ENCODE measurements around the gene ESYT2.

Gene ESYT2

GRCh38 chr7:158727690-158728089 lies 101.6 kb downstream of the ESYT2 start:
- Mint-ChIP-seq H3K9me3 (no peaks in the 10 kb centered on the region), H3K36me3 (ENCODE audit: low read depth) (no peaks in the 10 kb centered on the region), H3K27me3 (no peaks in the 10 kb centered on the region), H3K4me1 (ENCODE audit: low read depth) (peaks cover 10% of the 10 kb centered on the region), H3K27ac (no peak overlapping the region), H3K4me3 (no peak overlapping the region)
- intact Hi-C loops (cut with micrococcal nuclease), result no loop called here

- H3K36me3 Mint-ChIP-seq (ENCODE audit: low read depth), result no peaks in the 10 kb centered on the region
- intact Hi-C loops (cut with micrococcal nuclease), result no loop called here
- no peaks in the 10 kb centered on the region for H3K27me3 Mint-ChIP-seq
- H3K9me3 Mint-ChIP-seq, result no peaks in the 10 kb centered on the region
- peaks cover 10% of the 10 kb centered on the region for H3K4me1 Mint-ChIP-seq (ENCODE audit: low read depth)
- H3K27ac Mint-ChIP-seq, result no peak overlapping the region
- no peak overlapping the region for H3K4me3 Mint-ChIP-seq
Measured at GRCh38 chr7:158726277-158726807, 103.0 kb downstream of the ESYT2 start.

GRCh38 chr7:158725506-158725800 lies 103.9 kb downstream of the ESYT2 start:
- H3K27ac Mint-ChIP-seq, result no peak overlapping the region
- H3K36me3 Mint-ChIP-seq (ENCODE audit: low read depth), result no peaks in the 10 kb centered on the region
- H3K9me3 Mint-ChIP-seq, result no peaks in the 10 kb centered on the region
- no peaks in the 10 kb centered on the region for H3K27me3 Mint-ChIP-seq
- H3K4me1 Mint-ChIP-seq (ENCODE audit: low read depth), result peaks cover 5% of the 10 kb centered on the region
- intact Hi-C loops (cut with micrococcal nuclease), result no loop called here
- no peak overlapping the region for H3K4me3 Mint-ChIP-seq

GRCh38 chr7:158724658-158725505 lies 104.4 kb downstream of the ESYT2 start:
- H3K9me3 Mint-ChIP-seq, result no peaks in the 10 kb centered on the region
- no peaks in the 10 kb centered on the region for H3K27me3 Mint-ChIP-seq
- intact Hi-C loops (cut with micrococcal nuclease), result no loop called here
- no peak overlapping the region for H3K27ac Mint-ChIP-seq
- H3K4me1 Mint-ChIP-seq (ENCODE audit: low read depth), result peaks cover 1% of the 10 kb centered on the region
- H3K36me3 Mint-ChIP-seq (ENCODE audit: low read depth), result no peaks in the 10 kb centered on the region
- H3K4me3 Mint-ChIP-seq, result no peak overlapping the region

- H3K4me3 Mint-ChIP-seq, result no peak overlapping the region
- no peak overlapping the region for H3K27ac Mint-ChIP-seq
- H3K36me3 Mint-ChIP-seq (ENCODE audit: low read depth), result no peaks in the 10 kb centered on the region
- H3K9me3 Mint-ChIP-seq, result no peaks in the 10 kb centered on the region
- H3K4me1 Mint-ChIP-seq (ENCODE audit: low read depth), result peaks cover 4% of the 10 kb centered on the region
- H3K27me3 Mint-ChIP-seq, result no peaks in the 10 kb centered on the region
- intact Hi-C loops (cut with micrococcal nuclease), result no loop called here
Measured at GRCh38 chr7:158723714-158724385, 105.5 kb downstream of the ESYT2 start.

- no peak overlapping the region for H3K27ac Mint-ChIP-seq
- peaks cover 4% of the 10 kb centered on the region for H3K4me1 Mint-ChIP-seq (ENCODE audit: low read depth)
Measured at GRCh38 chr7:158723266-158723665, 106.0 kb downstream of the ESYT2 start.

GRCh38 chr7:158722574-158723237 lies 106.6 kb downstream of the ESYT2 start:
- Mint-ChIP-seq H3K36me3 (ENCODE audit: low read depth) (no peaks in the 10 kb centered on the region), H3K9me3 (peaks cover 2% of the 10 kb centered on the region), H3K27me3 (no peaks in the 10 kb centered on the region), H3K4me1 (ENCODE audit: low read depth) (peaks cover 8% of the 10 kb centered on the region), H3K4me3 (no peak overlapping the region), H3K27ac (no peak overlapping the region)
- intact Hi-C loops (cut with micrococcal nuclease), result no loop called here

More at GRCh38 chr7:158723266-158723665, 106.0 kb downstream of the ESYT2 start:
- Mint-ChIP-seq H3K4me3 (no peak overlapping the region), H3K36me3 (ENCODE audit: low read depth) (no peaks in the 10 kb centered on the region), H3K27me3 (no peaks in the 10 kb centered on the region), H3K9me3 (no peaks in the 10 kb centered on the region)
- intact Hi-C loops (cut with micrococcal nuclease), result no loop called here

GRCh38 chr7:158720112-158720511 lies 109.2 kb downstream of the ESYT2 start:
- intact Hi-C loops (cut with micrococcal nuclease), result no loop called here
- H3K27ac Mint-ChIP-seq, result no peak overlapping the region
- H3K36me3 Mint-ChIP-seq (ENCODE audit: low read depth), result no peaks in the 10 kb centered on the region
- H3K4me3 Mint-ChIP-seq, result no peak overlapping the region
- H3K27me3 Mint-ChIP-seq, result no peaks in the 10 kb centered on the region
- peaks cover 16% of the 10 kb centered on the region for H3K9me3 Mint-ChIP-seq
- H3K4me1 Mint-ChIP-seq (ENCODE audit: low read depth), result peaks cover 20% of the 10 kb centered on the region

GRCh38 chr7:158716802-158717201 lies 112.5 kb downstream of the ESYT2 start:
- H3K4me1 Mint-ChIP-seq (ENCODE audit: low read depth), result peaks cover 33% of the 10 kb centered on the region
- H3K4me3 Mint-ChIP-seq, result no peak overlapping the region
- H3K36me3 Mint-ChIP-seq (ENCODE audit: low read depth), result no peaks in the 10 kb centered on the region
- no peaks in the 10 kb centered on the region for H3K27me3 Mint-ChIP-seq
- H3K27ac Mint-ChIP-seq, result no peak overlapping the region
- peaks cover 16% of the 10 kb centered on the region for H3K9me3 Mint-ChIP-seq
- intact Hi-C loops (cut with micrococcal nuclease), result no loop called here

- Mint-ChIP-seq H3K27ac (peak overlapping the region; percentile 86), H3K9me3 (peaks cover 11% of the 10 kb centered on the region), H3K27me3 (no peaks in the 10 kb centered on the region), H3K4me3 (peak overlapping the region; percentile 28), H3K36me3 (ENCODE audit: low read depth) (peaks cover 10% of the 10 kb centered on the region), H3K4me1 (ENCODE audit: low read depth) (peaks cover 58% of the 10 kb centered on the region)
- intact Hi-C loops (cut with micrococcal nuclease), result no loop called here
Measured at GRCh38 chr7:158710651-158711102, 118.6 kb downstream of the ESYT2 start.

GRCh38 chr7:158707610-158708009 lies 121.7 kb downstream of the ESYT2 start:
- no peaks in the 10 kb centered on the region for H3K27me3 Mint-ChIP-seq
- peaks cover 10% of the 10 kb centered on the region for H3K36me3 Mint-ChIP-seq (ENCODE audit: low read depth)
- H3K9me3 Mint-ChIP-seq, result peaks cover 11% of the 10 kb centered on the region
- H3K4me3 Mint-ChIP-seq, result no peak overlapping the region
- intact Hi-C loops (cut with micrococcal nuclease), result no loop called here
- peak overlapping the region; percentile 33 for H3K27ac Mint-ChIP-seq
- H3K4me1 Mint-ChIP-seq (ENCODE audit: low read depth), result peaks cover 67% of the 10 kb centered on the region

- H3K4me1 Mint-ChIP-seq (ENCODE audit: low read depth), result peaks cover 60% of the 10 kb centered on the region
- H3K4me3 Mint-ChIP-seq, result no peak overlapping the region
- H3K27me3 Mint-ChIP-seq, result no peaks in the 10 kb centered on the region
- peak overlapping the region; percentile 33 for H3K27ac Mint-ChIP-seq
- H3K36me3 Mint-ChIP-seq (ENCODE audit: low read depth), result peaks cover 10% of the 10 kb centered on the region
- H3K9me3 Mint-ChIP-seq, result peaks cover 11% of the 10 kb centered on the region
- intact Hi-C loops (cut with micrococcal nuclease), result no loop called here
Measured at GRCh38 chr7:158706710-158707590, 122.4 kb downstream of the ESYT2 start.

GRCh38 chr7:158706273-158706704 lies 123.0 kb downstream of the ESYT2 start:
- peaks cover 11% of the 10 kb centered on the region for H3K9me3 Mint-ChIP-seq
- no peaks in the 10 kb centered on the region for H3K27me3 Mint-ChIP-seq
- H3K27ac Mint-ChIP-seq, result no peak overlapping the region
- H3K36me3 Mint-ChIP-seq (ENCODE audit: low read depth), result peaks cover 10% of the 10 kb centered on the region
- peaks cover 57% of the 10 kb centered on the region for H3K4me1 Mint-ChIP-seq (ENCODE audit: low read depth)
- intact Hi-C loops (cut with micrococcal nuclease), result no loop called here
- peak overlapping the region; percentile 48 for H3K4me3 Mint-ChIP-seq
